ENCODE results near the gene PRRX2.

Gene PRRX2

GRCh38 chr9:129704807-129705206 lies 39.4 kb downstream of the PRRX2 start:
- DNase-seq (ENCODE audit: low read depth): no peak

DNA sequence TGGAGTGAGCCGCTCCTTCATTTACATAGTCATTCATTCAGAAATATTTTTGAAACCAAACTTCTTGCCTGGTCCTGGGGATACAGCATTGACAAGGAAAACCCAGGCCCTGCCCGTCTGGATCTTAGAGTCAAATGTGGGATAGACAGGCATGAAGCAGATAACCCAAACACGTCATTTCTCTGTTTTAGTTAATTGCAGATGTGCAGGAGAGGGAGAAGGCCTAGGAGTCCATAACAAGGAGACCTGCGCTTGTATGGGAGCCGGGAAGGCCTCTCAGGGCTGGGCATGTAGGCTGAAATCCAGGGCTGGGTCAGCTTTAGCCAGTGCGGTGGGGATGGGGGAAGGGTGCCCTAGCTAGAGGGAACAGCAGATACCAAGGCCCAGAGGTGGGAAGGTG lies 43.3 kb downstream of the PRRX2 start:
- DNase-seq (ENCODE audit: low read depth): no peak

DNA sequence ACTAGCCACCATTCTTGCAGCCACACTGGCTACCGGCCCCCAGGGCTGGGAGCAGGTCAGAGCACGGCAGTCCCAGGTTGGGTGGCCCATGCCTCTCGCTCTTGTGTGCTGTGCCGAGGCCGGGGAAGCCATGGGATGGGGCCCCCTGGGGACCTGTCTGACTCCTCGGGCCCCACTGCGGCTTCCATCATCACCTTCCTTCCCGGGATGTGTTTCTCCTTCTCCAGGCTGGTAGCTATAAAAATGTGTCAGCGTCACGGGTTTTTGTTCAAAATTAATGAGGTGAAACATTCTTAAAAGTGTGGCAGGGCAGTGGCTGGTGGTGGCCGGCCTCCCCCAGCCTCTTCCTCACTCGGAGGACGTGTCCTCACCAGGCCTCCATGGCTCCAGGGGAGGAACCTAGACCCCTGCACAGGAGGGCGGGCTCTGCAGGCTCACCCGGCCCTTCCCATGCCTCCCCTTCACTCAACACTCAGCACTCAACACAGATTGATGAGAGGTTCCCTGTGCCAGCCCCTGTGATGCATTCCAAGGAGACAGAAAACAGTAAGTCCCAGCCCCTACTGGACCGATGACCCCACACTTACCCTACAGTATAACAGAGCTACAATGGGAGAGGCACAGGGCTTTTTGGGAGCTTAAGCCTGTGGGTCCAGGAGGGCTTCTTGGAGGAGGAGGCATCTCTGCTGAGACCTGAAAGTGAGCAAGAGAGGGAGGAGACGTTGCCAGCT lies 44.2 kb downstream of the PRRX2 start:
- DNase-seq (ENCODE audit: low read depth): no peak

GRCh38 chr9:129710169-129710453 lies 44.7 kb downstream of the PRRX2 start:
- no peak for DNase-seq (ENCODE audit: low read depth)

DNA sequence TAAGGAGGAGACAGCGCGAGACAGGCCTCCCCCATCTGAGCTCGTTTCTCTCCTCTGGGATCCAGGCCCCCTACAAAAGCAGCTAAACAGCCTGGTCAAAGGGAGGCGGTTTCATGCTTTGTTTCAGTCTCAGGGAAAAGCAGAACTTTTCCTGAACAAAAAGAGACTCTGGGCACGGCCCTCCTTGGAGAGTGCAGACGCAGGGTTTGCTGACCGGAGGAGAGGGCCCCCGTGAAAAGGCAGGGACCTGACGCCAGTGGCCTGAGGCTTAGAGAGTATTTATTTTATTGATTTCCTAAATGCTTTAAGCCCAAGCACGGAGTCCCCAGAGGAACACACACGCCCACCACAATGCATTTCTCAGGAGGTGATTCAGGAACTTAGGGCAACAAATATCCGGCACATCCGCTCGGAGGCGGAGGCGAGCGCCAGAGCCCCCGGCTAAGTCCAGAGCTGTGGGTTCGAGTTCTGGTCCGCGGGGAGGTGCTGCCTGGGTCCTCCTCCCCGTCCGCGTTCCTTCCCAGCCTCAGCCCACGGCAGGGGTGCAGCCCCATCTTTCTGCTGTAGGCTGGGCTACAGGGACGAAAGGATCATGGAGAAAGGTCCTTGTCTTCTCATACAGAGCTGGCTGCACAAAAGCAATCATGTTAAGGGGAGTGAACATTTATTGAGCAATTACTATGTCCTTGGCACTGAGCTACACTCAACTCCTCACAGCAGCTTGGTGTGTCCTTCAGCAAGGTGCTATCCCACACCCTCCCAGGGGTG lies 47.4 kb downstream of the PRRX2 start:
- DNase-seq (ENCODE audit: low read depth): no peak

GRCh38 chr9:129713402-129713679 lies 47.9 kb downstream of the PRRX2 start:
- no peak for DNase-seq (ENCODE audit: low read depth)

- no peak for DNase-seq (ENCODE audit: low read depth)
Observed at GRCh38 chr9:129714511-129715061, 49.1 kb downstream of the PRRX2 start.

DNA sequence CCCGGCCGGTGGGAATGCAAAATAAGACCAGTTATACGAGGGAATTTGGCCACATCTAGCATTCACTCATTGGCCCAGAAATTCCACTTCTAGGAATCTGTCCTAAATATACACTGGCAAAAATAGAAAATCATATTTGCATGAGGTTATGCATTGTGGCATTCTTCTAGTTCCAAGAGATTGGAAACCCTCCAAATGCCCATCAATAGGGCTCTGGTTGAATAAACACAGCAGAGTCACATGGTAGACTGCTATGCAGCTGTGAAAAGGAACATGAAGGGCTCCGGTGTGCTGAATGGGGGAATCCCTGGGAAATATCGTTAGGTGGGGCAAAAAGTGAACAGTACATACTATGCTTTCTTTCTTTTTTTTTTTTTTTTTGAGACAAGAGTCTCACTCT lies 50.6 kb downstream of the PRRX2 start:
- DNase-seq (ENCODE audit: low read depth): no peak

DNA sequence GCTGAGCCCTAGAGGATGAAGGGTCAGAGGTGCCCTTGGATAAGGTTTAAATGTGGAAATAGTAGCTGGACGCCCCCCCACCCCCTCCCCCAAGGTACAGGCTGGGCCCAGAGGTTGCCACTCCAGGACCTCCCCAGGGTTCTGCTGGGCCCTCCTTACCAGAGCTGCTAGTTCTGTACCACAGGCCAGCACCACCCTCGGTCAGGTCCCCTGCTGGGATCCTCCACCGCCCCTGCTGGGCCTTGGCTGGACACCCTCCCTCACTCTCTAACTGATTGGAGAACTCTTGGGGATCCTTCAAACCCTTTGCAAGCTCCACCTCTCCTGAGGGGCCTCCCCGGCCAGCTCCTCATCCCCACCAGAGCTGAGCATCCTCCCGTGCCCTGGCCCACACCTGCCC lies 52.5 kb downstream of the PRRX2 start:
- DNase-seq (ENCODE audit: low read depth): no peak

DNA sequence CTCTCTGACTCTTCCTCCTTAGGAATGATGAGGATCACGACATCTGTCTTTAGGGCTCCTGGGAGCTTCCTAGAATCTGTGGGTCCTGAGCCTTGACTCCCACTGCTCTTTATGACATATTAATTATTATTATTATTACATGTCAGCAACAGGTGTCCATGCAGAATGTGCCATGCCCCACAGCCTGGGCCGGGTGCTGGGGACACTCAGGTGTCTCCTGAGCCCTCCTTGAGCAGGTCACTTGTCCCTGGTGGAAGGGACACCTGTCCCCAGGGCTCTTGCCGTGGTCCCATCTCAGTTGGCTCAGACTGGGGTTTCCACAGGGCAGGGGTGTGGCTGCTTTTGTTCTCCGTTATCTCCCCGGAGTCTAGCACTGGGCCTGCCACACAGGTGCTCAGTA lies 53.2 kb downstream of the PRRX2 start:
- DNase-seq (ENCODE audit: low read depth): no peak

DNA sequence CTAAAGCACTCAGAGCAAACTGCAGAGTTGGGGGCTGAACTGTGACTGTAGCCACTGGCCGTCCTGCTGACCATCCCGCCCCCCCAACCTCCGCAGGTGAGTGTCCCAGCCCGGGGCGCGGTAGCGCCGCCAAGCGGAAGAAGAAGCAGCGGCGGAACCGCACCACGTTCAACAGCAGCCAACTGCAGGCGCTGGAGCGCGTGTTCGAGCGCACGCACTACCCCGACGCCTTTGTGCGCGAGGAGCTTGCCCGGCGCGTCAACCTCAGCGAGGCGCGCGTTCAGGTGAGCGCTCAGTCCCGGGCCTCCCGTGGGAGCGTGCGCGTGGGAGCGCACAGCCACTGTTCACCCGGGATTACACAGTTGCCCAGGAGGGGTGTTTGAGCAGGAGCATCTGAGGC lies 53.7 kb downstream of the PRRX2 start:
- no peak for DNase-seq (ENCODE audit: low read depth)

GRCh38 chr9:129720181-129720864 lies 54.9 kb downstream of the PRRX2 start:
- no peak for DNase-seq (ENCODE audit: low read depth)

GRCh38 chr9:129720865-129721545 lies 55.6 kb downstream of the PRRX2 start:
- DNase-seq (ENCODE audit: low read depth): no peak

DNA sequence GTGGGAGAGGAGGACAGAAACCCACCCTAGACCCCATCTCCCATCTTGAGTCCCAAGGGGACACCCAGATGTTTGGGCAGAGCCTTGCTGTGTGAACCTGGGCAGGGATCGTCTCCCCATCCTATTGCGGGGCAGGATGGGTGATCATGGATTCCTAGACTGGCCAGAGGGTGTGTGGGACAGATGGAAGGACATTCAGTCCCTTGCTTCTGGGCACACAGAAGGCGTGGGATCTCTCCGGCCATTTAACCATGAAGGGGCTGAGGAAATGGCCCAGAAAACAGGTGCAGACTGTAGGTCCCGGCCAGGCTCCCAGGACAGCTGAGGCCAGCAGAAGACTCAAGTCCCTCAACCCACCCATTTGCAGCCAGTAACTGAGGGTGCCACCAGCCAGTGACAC lies 57.5 kb downstream of the PRRX2 start:
- no peak for DNase-seq (ENCODE audit: low read depth)

DNA sequence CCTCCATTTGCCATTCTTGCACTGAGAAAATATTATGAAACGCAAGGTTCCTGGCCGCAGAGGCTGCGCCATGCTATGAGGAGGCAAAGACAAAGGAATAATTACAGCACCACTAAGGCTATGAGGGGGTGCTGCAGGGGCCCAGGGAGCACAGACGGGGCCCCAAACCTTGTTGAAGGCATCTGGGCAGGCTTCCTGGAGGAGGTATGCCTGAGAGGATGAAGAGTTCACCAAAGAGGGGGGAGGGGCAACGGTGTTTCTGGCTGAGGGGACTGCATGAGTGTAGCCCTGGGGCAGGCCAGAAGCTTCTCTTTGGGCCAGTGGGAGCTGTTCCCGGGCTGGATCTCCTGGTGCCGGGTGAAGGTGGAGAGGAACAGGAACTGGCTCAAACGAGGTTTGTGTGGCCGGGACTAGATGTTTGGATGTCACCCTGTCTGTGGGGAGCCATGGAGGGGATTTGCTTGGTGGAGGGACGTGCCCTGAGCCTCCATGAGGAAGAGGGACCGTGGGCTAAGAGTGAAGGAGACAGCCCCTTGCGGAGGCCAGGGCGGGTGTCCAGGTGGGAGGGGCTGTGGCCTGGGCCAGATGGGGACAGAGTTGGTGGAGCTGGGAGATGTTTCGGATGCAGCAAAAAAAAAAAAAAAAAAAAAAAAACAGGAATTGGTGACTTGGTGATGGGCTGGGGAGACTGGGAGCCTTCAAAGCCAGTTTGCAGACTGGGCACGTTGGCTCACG lies 59.2 kb downstream of the PRRX2 start:
- no peak for DNase-seq (ENCODE audit: low read depth)

- no peak for DNase-seq (ENCODE audit: low read depth)
Observed at GRCh38 chr9:129725795-129726251, 60.4 kb downstream of the PRRX2 start.

- peak; percentile 13 for DNase-seq (ENCODE audit: low read depth)
Observed at GRCh38 chr9:129726322-129727160, 61.1 kb downstream of the PRRX2 start.

DNA sequence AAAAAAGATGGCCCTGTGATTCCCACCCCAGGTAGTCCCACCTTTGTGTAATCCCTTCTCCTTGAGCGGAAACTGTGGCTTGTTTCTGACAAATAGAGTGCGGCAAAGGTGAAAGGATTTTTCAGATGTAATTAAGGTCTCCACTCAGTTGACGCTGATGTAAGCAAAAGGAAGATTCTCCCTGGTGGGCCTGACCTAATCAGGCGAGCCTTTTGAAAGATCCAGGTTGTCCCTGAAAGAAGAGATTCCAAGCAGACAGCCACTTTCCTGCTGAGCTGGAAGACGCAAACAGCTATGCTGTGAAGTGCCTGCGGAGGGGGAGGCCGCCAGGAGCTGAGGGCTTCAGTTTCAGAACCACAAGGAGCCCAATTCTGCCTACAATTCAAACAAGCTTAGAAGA lies 63.3 kb downstream of the PRRX2 start:
- DNase-seq (ENCODE audit: low read depth): no peak

GRCh38 chr9:129731477-129732085 lies 66.1 kb downstream of the PRRX2 start:
- no peak for DNase-seq (ENCODE audit: low read depth)

DNA sequence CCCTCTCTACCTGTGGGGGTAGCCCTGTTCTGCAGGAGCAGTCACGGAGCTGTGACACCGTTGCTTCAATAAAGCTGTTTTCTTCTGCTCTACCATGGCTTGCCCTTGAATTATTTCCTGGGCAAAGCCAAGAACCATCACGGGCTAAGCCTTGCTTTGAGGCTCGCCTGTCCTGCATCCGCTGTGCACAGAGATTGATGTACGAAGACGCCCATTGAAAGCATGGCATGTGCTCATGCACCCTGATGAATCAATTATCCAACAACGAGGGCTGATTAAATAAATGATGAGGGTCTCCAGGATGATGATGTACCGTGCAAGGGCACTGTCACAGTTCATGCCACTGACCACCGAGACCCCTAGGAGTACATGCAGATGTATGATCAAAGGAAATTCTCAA lies 66.7 kb downstream of the PRRX2 start:
- no peak for DNase-seq (ENCODE audit: low read depth)

Measured in T follicular helper cell (primary cell).